ENCODE measurements around the gene ATAD3B. TPM values are rescaled to one million over a fixed set of nuclear protein-coding genes. Genes with fewer than 3 reads are reported as not detected.
"Not testable (repeated sequence)": the region's sequence is repeated elsewhere in the genome, so short reads cannot be mapped to it uniquely, and the experiment has no call there.

The ATAD3B gene
- total RNA-seq, 1 experiment from 2014 or later, result 21.1 TPM

- DNase-seq (ENCODE audit: extremely low read depth, low read depth), result no peak
Observed at GRCh38 chr1:1432951-1433803, 38.4 kb upstream of the ATAD3B start.

GRCh38 chr1:1433804-1434130, 37.8 kb upstream of the ATAD3B start:
- DNase-seq (ENCODE audit: extremely low read depth, low read depth), result no peak

- no peak for DNase-seq (ENCODE audit: extremely low read depth, low read depth)
Observed at GRCh38 chr1:1434131-1434823, 37.3 kb upstream of the ATAD3B start.

GRCh38 chr1:1434824-1435105, 36.8 kb upstream of the ATAD3B start:
- DNase-seq (ENCODE audit: extremely low read depth, low read depth), result no peak

- DNase-seq (ENCODE audit: extremely low read depth, low read depth), result peak; percentile 47
Observed at GRCh38 chr1:1435106-1435903, 36.3 kb upstream of the ATAD3B start, which contains the start of gene VWA1. Gene VWA1 (plus strand): TSS chr1:1435690. CDS start chr1:1435749, 59 bp downstream.

- no peak for DNase-seq (ENCODE audit: extremely low read depth, low read depth)
Observed at GRCh38 chr1:1435911-1436629, 35.5 kb upstream of the ATAD3B start.

- no peak for DNase-seq (ENCODE audit: extremely low read depth, low read depth)
Observed at GRCh38 chr1:1436630-1437032, 34.9 kb upstream of the ATAD3B start.

GRCh38 chr1:1437033-1437903, 34.3 kb upstream of the ATAD3B start:
- DNase-seq (ENCODE audit: extremely low read depth, low read depth), result no peak

GRCh38 chr1:1437904-1438376, 33.6 kb upstream of the ATAD3B start:
- no peak for DNase-seq (ENCODE audit: extremely low read depth, low read depth)

GRCh38 chr1:1438531-1439381, 32.8 kb upstream of the ATAD3B start:
- DNase-seq (ENCODE audit: extremely low read depth, low read depth), result no peak

GRCh38 chr1:1439546-1440261, 31.9 kb upstream of the ATAD3B start:
- no peak for DNase-seq (ENCODE audit: extremely low read depth, low read depth)

- no peak for DNase-seq (ENCODE audit: extremely low read depth, low read depth)
Observed at GRCh38 chr1:1440262-1441001, 31.1 kb upstream of the ATAD3B start.

GRCh38 chr1:1441002-1441888, 30.3 kb upstream of the ATAD3B start:
- DNase-seq (ENCODE audit: extremely low read depth, low read depth), result no peak

- no peak for DNase-seq (ENCODE audit: extremely low read depth, low read depth)
Observed at GRCh38 chr1:1442069-1442770, 29.3 kb upstream of the ATAD3B start.

GRCh38 chr1:1446631-1447030, 24.9 kb upstream of the ATAD3B start:
- DNase-seq (ENCODE audit: extremely low read depth, low read depth), result not testable (repeated sequence)

Measured in NCI-H460 (cell line).